ENCODE results near the gene ARHGEF7. TPM values are rescaled to one million over a fixed set of nuclear protein-coding genes. Genes with fewer than 3 reads are reported as not detected.
"Not testable (repeated sequence)": the region's sequence is repeated elsewhere in the genome, so short reads cannot be mapped to it uniquely, and the experiment has no call there.

ARHGEF7 gene, protein sequence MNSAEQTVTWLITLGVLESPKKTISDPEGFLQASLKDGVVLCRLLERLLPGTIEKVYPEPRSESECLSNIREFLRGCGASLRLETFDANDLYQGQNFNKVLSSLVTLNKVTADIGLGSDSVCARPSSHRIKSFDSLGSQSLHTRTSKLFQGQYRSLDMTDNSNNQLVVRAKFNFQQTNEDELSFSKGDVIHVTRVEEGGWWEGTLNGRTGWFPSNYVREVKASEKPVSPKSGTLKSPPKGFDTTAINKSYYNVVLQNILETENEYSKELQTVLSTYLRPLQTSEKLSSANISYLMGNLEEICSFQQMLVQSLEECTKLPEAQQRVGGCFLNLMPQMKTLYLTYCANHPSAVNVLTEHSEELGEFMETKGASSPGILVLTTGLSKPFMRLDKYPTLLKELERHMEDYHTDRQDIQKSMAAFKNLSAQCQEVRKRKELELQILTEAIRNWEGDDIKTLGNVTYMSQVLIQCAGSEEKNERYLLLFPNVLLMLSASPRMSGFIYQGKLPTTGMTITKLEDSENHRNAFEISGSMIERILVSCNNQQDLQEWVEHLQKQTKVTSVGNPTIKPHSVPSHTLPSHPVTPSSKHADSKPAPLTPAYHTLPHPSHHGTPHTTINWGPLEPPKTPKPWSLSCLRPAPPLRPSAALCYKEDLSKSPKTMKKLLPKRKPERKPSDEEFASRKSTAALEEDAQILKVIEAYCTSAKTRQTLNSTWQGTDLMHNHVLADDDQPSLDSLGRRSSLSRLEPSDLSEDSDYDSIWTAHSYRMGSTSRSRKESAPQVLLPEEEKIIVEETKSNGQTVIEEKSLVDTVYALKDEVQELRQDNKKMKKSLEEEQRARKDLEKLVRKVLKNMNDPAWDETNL
- total RNA-seq = 10 to 100 TPM; 34.8 to 45.5 TPM
- long read RNA-seq, partial matches to known transcripts = 35 of 56 reads
- long read RNA-seq, other reads (novel, unspliced or antisense) = 21 of 56 reads

DNA sequence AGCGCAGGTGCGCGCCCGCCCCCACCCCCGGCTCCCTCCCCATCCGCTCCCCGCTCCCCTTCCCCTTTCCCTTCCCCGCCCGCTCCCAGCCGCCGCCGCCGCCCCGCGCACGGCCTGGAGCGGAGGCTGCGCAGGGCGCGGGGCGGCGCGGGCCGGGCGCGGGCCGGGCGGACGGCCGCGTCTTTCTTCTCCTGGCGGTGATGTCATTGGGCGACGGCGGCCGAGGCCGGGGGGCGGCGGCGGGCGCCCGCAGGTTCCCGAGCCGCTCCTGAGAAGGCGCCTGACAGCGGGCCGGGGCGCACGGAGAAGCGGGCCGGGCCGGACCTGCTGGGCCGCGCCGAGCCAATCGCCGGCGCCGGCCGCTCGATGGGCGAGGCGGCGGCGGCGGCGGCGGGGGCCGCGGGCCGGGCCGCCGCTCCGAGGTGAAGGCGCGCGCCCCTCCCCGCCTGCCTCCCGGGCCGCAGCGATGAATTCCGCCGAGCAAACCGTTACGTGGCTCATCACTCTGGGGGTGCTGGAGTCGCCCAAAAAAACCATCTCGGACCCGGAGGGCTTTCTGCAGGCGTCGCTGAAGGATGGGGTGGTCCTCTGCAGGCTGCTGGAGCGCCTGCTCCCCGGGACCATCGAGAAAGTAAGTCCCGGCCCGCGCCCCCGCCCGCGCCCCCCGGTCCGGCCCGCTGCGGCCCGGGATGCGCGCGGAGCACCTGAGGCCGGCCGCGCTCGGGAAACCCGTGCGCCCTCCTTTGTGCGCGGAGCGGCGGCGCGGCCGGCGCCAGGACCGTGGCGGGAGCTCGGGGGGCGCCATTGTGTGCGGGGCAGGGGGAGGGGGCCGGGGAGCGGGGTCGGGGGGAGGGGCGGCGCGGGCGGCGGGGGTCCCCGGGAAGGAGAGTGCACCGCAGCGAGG lies at the start of gene ARHGEF7:
Gene ARHGEF7, plus strand, starts transcription at position 250 of the 904 bp plus-strand sequence. Its CDS starts 217 bp downstream, at position 467.
- DNase-seq = no peak
- intact Hi-C loops (cut with DNase I) = no loop called here
- ATAC-seq = peak; percentile 53 to 62

DNA sequence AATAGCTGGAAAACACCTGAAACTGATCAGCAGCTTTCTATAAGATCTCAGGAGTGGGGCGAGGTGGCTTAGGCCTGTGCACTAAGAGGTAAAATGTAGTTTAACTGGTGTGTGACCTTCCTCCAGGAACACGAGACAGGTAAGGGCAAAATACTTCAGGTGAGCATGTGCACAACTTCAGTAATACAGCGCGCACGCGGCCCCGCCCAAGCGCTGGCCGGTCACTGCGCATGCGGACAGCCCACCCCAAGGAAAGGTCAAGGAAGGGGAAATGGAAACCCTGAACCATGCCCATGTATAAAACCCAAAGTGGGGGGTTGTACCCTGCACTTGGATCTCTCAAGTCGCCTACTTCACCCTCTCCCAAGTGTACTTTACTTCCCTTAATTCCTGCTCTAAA lies 49.4 kb upstream of the ARHGEF7 start:
- DNase-seq (no peak), ATAC-seq (no peak)
- intact Hi-C loops (cut with DNase I) = loop anchor here in 1 of 2 donors (10.0 kb wide), 1 partner anchor 399 kb away; no protein-coding TSS in a partner anchor

DNA sequence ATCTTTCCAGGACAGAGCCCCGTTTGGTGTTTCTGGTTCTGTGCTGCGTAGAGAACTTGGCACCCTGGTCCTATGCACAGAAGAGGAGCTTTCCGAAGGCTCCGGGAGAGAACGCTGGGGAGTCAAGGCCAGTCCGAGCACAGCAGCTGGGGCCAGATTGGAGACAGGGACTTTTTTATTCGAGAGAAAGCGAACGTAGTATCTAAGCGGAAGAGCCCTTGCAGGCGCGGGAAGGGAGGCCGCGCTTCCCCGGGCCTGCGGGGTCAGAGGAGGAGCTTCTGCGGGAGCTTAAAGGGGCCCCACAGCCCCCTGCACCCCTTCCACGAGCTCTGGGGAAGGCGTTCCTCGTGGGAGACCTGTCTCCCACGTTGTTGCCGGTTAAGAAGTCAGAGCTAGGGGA lies 48.6 kb upstream of the ARHGEF7 start:
- intact Hi-C loops (cut with DNase I) = loop anchor here in 1 of 2 donors (10.0 kb wide), 1 partner anchor 398 kb away; no protein-coding TSS in a partner anchor
- DNase-seq = no peak
- peak; percentile 25 to 61 for ATAC-seq

DNA sequence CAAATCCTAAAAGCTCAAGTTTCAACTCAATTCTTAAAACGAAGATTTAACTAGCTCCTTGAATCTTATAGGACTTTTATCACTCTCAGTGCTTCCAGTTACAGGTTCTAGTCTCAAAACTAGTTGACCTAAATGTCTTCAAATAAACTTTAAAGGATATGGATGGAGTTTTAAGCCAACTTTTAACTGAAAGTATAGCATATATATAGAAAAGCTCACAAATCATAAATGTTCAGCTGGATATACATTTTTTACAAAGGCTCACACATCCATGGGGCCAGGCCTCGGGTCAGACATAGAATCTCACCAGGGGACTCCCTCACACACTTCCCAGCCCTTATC lies 47.1 kb upstream of the ARHGEF7 start:
- DNase-seq (no peak), ATAC-seq (no peak)
- intact Hi-C loops (cut with DNase I) = loop anchor here in 1 of 2 donors (2.0 to 10.0 kb wide), 2 partner anchors 149 to 397 kb away; no protein-coding TSS in a partner anchor

DNA sequence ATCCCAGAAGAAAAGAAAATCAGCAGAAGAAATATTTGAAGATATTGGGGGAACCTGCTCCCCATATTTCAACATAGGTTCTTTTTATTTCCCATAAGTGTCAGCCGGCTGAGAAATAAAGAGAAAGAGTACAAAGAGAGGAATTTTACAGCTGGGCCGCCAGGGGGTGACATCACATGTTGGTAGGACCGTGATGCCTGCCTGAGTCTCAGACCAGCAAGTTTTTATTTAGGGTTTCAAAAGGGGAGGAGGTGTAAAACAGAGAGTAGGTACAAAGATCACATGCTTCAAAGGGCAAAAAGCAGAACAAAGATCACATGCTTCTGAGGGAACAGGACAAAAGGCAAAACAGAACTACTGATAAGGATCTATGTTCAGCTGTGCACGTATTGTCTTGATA lies 44.0 kb upstream of the ARHGEF7 start:
- ATAC-seq; DNase-seq; intact Hi-C loops (cut with DNase I): not testable (repeated sequence)

DNA sequence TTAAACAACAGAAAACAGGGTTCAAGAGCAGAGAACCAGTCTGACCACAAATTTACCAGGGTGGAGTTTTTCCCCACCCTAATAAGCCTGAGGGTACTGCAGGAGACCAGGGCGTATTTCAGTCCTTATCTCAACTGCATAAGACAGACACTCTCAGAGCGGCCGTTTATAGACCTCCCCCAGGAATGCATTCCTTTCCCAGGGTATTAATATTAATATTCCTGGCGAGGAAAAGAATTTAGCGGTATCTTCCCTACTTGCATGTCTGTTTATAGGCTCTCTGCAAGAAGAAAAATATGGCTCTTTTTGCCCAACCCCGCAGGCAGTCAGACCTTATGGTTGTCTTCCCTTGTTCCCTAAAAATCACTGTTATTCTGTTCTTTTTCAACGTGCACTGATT lies 43.6 kb upstream of the ARHGEF7 start:
- DNase-seq; ATAC-seq; intact Hi-C loops (cut with DNase I): not testable (repeated sequence)

DNA sequence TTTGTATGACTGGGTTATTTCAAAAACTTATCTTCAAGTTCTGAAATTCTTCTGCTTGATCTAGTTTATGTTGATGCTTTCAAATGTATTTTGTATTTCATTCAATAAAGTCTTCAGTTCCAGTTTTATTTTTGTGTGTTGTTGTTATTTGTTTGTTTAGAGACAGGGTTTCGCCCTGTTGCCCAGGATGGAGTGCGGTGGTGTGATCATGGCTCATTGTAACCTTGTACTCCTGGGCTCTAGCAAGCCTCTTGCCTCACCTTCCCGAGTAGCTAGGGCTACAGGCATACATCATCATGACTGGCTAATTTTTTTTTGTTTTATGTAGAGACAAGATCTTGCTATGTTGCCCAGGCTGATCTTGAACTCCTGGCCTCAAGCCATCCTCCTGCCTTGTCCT lies 40.3 kb upstream of the ARHGEF7 start:
- ATAC-seq = no peak
- intact Hi-C loops (cut with DNase I) = no loop called here
- DNase-seq = no peak

DNA sequence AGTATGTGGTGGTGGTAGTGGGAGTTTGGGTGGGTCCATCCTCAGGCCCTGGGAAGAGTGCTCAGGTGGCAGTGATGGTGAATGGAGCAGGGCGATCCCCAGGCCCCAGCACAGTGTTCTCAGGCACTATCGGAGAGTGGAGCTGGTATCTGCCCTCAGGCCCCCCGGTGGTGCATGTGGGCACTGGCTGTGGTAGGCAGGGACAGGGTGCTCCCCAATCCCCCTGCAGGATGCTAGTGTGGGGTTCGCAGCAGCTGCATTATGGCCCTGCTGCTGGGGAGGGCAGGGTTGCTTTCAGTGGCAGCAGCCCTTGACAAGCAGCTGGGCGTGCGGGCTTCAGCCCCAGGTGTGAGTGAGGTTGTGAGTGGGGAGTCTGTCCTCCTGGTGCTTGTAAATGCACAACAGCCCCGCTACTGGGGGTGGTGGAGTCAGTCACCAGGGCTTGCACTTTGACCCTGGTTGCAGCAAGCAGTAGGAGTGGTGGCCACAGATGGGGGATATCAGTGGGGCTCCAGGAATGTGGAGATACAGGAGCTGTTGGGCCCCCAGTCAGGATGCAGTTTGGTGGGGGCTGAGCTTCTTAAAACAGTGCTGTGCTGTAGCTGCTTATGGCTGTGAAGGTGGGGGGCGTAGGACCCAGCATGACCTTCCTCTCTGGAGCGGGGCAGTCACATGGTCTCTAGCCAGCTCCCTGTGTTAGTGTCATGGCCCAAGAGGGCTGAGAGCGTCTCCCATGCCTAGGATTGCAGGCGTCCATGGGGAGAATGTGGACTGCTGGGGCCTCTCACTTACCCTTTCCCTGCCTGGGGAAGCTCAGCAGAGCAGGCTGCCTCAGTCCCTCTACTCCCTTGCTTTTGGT lies 38.7 kb upstream of the ARHGEF7 start:
- intact Hi-C loops (cut with DNase I) = no loop called here
- ATAC-seq = no peak
- no peak for DNase-seq

DNA sequence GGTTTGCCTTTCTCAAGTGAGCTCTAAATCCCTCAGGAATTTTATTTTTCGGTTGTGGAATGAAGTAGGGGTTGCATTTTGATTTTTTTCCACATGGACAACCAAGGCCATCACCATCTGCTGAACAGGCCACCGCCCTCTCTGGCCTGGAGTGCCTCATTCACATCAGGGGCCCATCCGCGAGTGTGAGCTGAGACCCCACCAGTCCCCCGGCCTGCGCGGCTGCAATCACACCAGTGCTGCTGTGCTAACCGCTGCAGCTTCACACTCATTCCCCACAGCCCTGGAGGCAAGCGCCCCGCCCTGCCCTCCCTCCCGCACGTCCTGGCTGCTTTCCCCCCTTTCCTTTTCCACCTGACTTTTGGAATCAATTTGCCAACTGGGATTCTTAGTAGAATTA lies 35.7 kb upstream of the ARHGEF7 start:
- ATAC-seq (no peak), DNase-seq (no peak)
- intact Hi-C loops (cut with DNase I) = no loop called here

DNA sequence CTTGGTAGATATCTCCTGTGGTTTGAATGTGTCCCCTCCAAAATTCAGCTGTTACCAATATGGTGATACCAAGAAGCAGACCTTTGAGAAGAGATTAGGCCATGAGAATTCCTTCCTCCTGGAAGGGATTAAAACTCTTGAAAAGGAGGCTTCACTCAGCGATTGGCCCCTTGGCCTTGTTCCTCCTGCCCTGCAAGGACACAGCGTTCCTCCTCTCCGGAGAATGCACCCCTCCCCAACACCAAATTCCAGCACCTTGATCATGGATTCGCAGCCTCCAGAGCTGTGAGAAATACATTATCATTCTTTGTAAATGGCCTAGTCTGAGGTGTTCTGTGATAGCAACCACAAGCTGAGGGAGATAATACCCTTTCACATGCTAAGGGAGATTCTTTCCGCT lies 34.5 kb upstream of the ARHGEF7 start:
- peak in 1 of 2 donors; percentile 45 for ATAC-seq
- intact Hi-C loops (cut with DNase I) = no loop called here
- DNase-seq = no peak

DNA sequence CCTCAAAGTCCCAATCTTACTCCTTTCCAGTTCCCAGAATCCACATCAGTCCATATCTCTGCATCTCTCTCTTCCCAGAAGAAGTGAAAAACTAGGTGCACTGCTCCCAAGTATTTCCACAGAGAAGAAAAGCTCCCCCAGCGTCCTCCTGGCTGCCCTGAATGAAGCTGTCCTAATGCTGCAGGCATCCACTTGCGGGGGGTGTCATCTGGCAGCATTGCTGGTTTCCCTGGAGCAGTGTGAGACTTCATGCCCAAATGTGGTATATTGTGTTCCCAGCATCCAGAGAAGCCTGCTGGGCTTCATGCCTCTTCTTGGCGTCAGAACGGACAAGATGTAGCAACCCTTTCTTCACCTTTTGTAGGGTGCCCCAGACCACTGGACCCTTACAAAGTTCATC lies 32.9 kb upstream of the ARHGEF7 start:
- peak in 1 of 2 donors; percentile 15 for ATAC-seq
- intact Hi-C loops (cut with DNase I) = no loop called here
- DNase-seq = no peak

DNA sequence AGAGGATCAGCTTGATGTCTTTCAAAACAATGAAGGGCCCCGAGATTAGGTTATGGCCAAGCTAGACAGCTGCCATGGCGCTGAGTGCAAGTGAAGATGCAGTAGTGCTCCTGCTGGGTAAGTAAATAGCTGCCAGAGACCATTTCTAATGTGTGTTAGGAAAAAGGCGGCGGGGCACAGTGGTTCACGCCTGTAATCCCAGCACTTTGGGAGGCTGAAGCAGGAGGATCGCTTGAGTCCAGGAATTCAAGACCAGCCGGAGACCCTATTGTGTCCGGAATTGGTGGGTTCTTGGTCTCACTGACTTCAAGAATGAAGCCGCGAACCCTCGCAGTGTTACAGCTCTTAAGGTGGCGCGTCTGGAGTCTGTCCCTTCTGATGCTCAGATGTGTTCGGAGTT lies 32.3 kb upstream of the ARHGEF7 start:
- DNase-seq; ATAC-seq; intact Hi-C loops (cut with DNase I): not testable (repeated sequence)

DNA sequence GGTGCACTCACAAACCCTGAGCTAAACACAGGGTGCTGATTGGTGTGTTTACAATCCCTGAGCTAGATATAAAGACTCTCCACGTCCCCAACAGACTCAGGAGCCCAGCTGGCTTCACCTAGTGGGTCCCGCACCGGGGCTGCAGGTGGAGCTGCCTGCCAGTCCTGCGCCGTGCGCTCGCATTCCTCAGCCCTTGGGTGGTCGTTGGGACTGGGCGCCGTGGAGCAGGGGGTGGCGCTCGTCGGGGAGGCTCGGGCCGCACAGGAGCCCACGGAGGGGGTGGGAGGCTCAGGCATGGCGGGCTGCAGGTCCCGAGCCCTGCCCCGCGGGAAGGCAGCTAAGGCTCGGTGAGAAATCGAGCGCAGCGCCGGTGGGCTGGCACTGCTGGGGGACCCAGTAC lies 31.4 kb upstream of the ARHGEF7 start:
- ATAC-seq; intact Hi-C loops (cut with DNase I); DNase-seq: not testable (repeated sequence)

DNA sequence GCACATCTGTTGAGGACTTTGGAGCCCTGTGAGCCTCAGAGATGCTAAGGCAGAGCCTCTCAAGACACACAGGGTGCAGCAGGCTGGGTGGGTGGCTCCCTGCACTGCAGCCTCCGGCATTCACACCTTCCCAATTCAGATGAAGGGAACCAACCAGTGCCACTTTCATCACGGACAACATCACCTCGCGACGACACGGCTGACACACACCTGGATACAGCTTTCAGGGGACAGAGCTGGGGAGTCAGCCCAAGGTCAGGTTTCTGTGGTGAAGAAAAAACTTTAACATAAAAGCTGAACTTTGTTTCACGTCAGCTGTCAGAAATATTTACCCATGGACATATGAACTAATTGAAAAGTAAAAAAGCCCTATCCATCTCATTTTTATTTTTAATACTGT lies 24.9 kb upstream of the ARHGEF7 start:
- DNase-seq (no peak), ATAC-seq (no peak)
- intact Hi-C loops (cut with DNase I) = no loop called here

DNA sequence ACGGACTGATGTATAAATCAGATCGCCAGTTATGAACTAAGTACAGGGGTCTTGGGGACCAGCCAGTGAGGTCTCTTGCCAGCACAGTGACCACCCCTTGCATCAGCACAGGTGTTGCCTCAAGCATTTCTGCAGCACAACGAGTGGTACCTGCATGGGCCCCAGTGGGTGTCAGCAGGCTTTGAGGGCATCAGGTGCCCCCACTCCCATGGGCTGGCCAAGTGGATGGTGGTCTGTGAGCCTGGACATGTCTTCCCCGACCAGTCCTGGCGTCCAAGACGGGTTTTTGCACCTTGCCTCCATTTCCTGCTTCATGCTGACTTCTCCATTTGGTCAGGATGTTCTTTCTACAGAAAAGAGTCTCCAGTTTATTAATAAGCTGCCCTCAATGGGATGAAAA lies 22.4 kb upstream of the ARHGEF7 start:
- ATAC-seq (no peak), DNase-seq (no peak)
- intact Hi-C loops (cut with DNase I) = no loop called here

DNA sequence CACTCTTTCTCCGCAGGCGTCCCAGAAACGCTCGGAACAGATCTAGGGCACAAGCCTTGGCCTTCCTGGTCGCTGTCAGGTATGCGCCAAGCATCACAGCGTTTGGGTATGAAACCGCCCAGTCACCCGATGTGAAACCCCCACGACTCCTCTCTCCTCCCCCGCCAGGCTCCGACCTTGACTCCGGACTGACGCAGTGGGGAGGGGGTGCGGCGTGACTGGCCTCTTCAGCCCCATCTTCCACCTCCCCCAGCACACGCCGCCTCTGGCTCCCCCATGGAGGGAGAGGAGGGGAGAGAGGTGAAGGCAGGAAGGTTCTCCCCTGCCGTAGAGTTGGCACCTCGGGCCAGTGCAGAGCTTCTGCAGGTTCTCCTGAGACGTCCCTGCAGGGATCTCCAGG lies 22.0 kb upstream of the ARHGEF7 start:
- no peak for ATAC-seq
- DNase-seq = no peak
- intact Hi-C loops (cut with DNase I) = no loop called here

DNA sequence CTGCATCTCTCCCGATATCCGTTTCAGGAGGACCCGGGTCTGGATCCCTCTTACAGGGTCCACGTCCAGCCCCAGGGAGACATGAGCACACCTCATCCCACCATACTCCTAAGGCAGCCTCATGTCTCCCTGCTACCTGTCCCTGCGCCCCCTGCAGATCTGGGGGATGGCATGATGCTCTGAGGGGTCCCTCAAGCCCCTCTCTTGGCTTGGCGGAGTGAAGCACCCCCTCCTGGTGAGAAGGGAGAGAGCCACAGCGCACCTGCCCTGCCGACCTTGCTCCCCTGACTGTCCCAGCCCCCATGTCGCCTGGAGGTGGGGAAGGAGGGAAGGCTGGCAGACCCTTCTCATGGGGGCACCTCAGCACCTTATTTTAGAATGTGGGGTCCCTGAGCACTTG lies 21.5 kb upstream of the ARHGEF7 start:
- intact Hi-C loops (cut with DNase I) = no loop called here
- ATAC-seq = no peak

More for the DNA sequence above, 21.5 kb upstream of the ARHGEF7 start:
- no peak for DNase-seq
